ENCODE results near the gene KRT16. TPM values are rescaled to one million over a fixed set of nuclear protein-coding genes. Genes with fewer than 3 reads are reported as not detected.
A peak's percentile ranks its signal among the peaks of the same experiment; 100 is the strongest.
"Not testable (repeated sequence)": the region's sequence is repeated elsewhere in the genome, so short reads cannot be mapped to it uniquely, and the experiment has no call there.

KRT16 gene
- total RNA-seq = not detected
- long read RNA-seq, donor 1, partial matches to known transcripts = 0 of 1 reads
- long read RNA-seq, donor 1, other reads (novel, unspliced or antisense) = 0 of 1 reads
- long read RNA-seq, donor 2, partial matches to known transcripts = 0 of 1 reads
- long read RNA-seq, donor 2, other reads (novel, unspliced or antisense) = 0 of 1 reads

DNA sequence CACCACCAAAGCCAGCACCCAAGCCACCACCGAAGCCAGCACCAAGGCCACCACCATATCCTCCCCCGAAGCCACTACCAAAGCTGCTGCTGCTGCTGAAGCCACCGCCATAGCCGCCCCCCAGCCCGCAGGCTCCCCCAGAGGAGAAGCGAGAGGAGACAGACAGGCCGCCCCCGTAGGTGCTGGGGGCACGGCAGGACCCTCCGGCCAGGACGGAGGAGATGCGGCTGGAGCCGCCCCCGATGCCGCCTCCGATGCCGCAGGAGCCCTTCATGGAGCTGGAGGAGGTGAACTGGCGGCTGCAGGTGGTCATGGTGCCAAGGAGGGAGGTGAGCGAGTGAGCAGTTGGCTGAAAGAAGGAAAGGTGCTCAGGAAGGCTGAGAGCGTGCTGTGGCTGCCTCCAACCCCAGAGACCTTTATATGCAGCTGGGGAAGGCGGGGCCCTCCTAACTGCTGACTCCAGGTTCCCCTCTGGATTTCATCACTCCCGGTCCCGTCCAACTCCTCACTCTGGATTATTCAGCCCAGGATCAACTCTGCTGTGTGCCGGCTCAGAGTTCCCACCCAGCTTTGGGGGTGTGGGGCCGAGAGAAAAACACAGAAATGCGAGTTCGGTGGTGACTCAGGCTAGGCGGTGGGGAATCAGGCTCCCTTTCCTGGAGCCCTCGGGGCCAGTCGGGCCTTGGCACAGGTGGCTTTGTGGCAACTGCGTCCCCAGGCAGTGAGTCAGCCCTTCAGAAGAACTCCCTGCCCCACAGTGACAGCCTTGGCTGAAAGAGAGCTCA lies at the start of gene KRT16:
KRT16 (minus strand) TSS at position 392 of the 785 bp plus-strand sequence; CDS start at position 313, 79 bp downstream.
- intact Hi-C loops (cut with DNase I) = not testable (repeated sequence)
- peak; percentile 84 for DNase-seq (ENCODE audit: low spot score)

DNA sequence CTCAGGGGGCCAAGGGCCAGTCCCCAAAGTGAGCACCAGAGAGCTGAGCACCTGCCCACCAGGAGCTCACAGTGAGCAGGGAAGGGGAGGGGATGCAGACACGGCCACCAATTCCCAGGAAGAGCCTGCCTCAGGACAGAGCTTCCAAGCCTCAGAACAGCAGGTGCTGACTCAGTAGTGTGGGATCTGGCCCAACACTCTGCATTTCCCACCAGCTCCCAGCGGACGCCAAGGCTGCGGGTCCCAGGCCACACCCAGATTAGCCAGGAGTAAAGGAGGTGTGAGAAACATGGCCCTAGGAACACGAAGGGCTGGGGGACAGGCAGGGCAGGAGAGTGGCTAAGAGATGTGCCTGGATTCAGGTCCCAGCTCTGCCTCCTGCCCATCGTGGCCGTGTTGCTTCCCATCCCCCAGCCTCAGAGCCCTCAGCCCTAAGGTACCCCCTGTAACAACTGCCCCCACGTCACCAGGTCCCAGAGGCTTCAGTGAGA lies 47.7 kb upstream of the KRT16 start:
- DNase-seq (ENCODE audit: low spot score) = no peak

DNA sequence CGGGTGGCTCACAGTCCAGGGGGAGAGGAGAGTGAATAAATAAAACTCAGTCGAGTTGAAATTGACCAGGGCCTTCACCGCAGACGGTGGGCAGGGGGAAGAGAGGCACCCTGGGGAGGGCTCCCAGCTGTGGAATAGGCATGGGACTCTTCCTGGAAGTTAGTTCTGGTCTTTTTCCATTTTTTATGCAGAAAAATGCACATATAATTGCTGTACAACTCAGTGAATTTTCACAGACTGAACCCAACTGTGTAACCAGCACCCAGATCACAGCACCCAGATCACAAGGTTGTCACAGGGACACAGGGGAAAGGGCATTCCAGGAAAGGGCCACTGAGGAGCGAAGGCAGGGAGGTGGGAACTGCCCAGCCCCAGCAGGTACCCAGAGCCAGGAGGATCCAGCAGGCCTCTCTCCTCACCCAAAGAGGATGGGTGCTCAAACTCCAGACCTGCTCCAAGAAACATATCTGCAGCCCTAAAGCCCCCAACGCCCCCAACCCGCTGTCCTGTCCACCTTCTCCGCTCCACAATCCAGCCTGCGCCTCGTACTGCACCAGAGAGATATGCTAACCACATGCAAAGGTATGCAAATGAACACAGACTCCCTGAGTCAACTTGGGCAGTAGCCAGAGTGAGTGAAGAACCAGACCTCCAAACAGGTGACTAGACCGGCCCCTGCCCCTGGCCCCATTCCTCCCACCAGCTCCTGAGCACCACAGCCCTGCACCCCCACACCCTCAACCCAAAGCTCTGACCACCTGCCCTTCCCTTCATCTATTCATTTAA lies 47.1 kb upstream of the KRT16 start:
- intact Hi-C loops (cut with DNase I) = loop anchor here (10.0 kb wide), 3 partner anchors 95 to 855 kb away; no protein-coding TSS in a partner anchor
- no peak for DNase-seq (ENCODE audit: low spot score)

More for the DNA sequence above, 47.7 kb upstream of the KRT16 start:
- intact Hi-C loops (cut with DNase I) = loop anchor here (10.0 kb wide), 2 partner anchors 755 to 855 kb away; no protein-coding TSS in a partner anchor

GRCh38 chr17:41658846-41659245 lies 46.3 kb upstream of the KRT16 start:
- DNase-seq (ENCODE audit: low spot score) = no peak
- intact Hi-C loops (cut with DNase I) = loop anchor here in 1 of 2 donors (10.0 kb wide), 2 partner anchors 94 to 754 kb away; no protein-coding TSS in a partner anchor

GRCh38 chr17:41657936-41658335 lies 45.4 kb upstream of the KRT16 start:
- intact Hi-C loops (cut with DNase I) = loop anchor here in 1 of 2 donors (10.0 kb wide), 2 partner anchors 93 to 753 kb away; no protein-coding TSS in a partner anchor
- DNase-seq (ENCODE audit: low spot score) = no peak

DNA sequence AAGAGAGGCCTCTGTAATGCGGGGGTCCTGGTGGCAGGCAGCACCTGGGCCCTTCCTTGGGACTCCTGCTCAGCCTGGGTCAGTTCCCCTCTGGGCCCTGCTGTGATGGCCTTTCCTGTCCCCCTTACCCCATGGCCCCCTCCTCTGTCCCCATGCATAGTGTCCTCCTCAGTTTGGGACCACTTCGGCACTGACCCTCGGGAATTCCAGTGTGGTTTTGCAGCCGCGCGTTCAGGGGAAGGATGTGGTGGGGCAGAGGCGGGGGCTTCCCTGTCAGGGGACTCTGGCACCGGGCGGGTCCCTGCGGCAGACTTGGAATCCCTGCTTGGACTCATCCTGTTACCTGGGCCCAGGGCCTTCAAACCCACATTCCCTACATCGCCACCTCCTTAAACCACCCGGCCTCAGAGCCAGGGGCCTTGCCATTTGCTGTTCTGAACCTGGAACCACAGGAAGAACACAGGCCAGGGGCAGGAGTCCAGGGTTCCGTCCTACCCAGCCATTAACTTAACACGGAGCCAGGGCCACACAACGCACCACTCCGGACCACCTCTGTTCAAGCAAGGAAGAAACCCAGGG lies 44.7 kb upstream of the KRT16 start:
- no peak for DNase-seq (ENCODE audit: low spot score)
- intact Hi-C loops (cut with DNase I) = loop anchor here in 1 of 2 donors (10.0 kb wide), 2 partner anchors 92 to 752 kb away; no protein-coding TSS in a partner anchor

DNA sequence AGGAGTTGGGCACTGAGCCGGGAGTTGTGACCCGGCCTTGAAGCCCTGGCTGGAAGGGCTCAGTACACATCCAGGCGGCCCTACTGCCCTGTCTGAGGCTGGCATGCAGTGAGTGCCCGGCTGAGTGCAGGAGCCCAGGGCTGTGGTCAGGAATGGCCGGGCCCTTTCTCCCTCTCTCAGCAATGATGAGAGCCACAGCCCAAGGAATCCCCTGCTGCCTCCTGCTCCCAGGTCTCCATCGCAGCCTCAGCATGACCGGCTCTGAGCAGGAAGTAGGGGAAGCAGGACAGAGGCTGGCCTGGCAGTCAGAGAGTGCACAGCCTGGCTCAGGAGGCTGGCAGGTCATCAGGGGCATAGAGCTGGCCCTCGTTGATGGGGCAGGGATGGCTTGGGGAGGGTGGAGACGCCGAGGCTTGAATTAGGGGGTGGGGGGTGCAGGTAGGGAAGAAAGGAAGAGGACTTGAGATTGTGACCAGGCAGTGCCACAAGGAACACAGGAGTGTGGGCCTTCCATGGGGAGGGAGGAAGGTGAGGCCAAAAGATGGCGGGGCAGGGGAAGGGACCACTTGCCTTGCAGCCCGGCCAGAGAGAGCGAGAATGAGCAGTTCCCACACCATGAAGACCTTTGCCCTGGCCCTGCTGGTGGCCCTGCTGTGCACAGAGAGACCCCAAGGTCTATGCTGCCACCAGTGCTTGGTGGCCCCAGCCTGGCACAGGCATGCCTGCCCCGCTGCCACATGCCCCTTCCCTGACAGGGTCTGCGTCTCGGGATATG lies 43.9 kb upstream of the KRT16 start:
- no peak for DNase-seq (ENCODE audit: low spot score)

DNA sequence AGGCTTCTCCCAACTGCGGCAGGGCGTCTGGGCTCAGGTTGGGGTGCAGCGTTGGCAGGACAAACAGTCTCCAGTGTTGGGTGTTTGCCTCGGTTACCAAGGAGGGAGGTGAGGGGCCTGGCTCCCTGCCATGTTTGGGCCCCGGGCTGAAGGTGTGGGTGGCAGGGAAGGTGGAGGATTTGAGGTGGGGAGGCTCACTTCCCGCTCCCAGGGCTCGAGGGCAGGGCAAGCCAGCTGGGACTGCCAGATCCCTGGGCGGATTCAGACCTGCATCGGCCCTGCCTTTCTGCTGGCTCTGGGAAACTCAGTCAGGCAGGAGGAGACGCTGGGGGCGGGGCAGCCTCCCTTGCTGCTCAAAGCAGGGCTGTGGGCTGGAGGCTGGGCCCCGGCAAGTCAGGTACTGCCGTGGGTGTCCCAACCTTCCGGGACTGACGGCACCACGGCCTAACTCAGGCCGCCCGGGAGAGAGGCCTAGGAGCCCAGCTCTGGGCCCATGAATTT lies 43.1 kb upstream of the KRT16 start:
- intact Hi-C loops (cut with DNase I) = loop anchor here in 1 of 2 donors (10.0 kb wide), 2 partner anchors 91 to 751 kb away; no protein-coding TSS in a partner anchor
- DNase-seq (ENCODE audit: low spot score) = no peak

More for the DNA sequence above, 43.9 kb upstream of the KRT16 start:
- intact Hi-C loops (cut with DNase I) = loop anchor here in 1 of 2 donors (10.0 kb wide), 2 partner anchors 92 to 752 kb away; no protein-coding TSS in a partner anchor

- intact Hi-C loops (cut with DNase I) = loop anchor here in 1 of 2 donors (10.0 kb wide), 2 partner anchors 90 to 750 kb away; no protein-coding TSS in a partner anchor
- no peak for DNase-seq (ENCODE audit: low spot score)
Observed at GRCh38 chr17:41654678-41655607, 42.4 kb upstream of the KRT16 start.

GRCh38 chr17:41653892-41654677 lies 41.5 kb upstream of the KRT16 start:
- intact Hi-C loops (cut with DNase I) = loop anchor here in 1 of 2 donors (10.0 kb wide), 2 partner anchors 89 to 749 kb away; no protein-coding TSS in a partner anchor

DNA sequence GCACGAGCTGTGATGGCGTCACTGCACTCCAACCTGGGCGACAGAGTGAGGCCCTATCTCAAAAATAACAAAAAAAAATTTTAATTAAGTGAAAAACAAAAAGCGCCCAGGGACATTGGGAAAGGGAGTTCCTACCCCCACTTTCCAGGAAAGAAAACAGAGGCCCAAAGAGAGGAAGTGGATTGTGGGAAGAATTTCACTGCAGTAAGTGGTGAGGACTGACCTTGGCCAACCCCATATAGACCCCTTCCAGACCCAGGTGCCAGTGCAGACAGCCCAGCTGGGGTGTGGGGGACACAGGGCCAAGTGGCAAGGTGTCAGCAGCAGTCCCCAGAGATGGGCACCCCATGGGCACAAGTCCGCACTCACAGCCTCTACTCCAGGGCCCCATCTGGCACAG lies 40.9 kb upstream of the KRT16 start:
- DNase-seq (ENCODE audit: low spot score) = no peak
- intact Hi-C loops (cut with DNase I) = loop anchor here in 1 of 2 donors (10.0 kb wide), 2 partner anchors 89 to 749 kb away; no protein-coding TSS in a partner anchor

More at GRCh38 chr17:41653892-41654677, 41.5 kb upstream of the KRT16 start:
- no peak for DNase-seq (ENCODE audit: low spot score)

DNA sequence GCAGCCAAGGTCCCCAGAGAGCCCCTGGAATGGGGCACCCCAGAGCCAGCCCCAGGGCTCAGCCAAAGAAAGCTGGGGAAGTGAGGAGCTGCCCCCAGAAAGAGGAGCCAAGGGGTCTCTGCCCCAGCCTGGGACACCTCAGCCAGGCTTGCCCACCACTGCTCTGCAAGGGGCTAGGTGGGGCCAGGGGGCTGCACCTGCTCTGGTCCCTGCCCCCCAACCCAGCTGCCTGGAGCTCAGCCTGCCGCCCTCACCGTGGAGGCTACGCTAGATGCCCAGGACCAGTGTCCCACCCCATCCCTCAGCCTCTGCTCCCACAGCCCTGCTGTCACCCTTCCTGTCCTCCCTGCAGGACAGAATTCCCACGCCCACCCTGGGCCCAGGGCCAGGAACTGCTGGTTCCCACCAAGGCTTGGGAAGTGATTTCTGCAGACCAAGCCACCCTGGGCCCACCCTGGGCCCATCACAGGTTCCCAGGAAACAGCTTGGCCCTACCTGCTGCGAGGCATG lies 39.9 kb upstream of the KRT16 start:
- intact Hi-C loops (cut with DNase I) = loop anchor here in 1 of 2 donors (10.0 kb wide), 2 partner anchors 88 to 748 kb away; no protein-coding TSS in a partner anchor

DNA sequence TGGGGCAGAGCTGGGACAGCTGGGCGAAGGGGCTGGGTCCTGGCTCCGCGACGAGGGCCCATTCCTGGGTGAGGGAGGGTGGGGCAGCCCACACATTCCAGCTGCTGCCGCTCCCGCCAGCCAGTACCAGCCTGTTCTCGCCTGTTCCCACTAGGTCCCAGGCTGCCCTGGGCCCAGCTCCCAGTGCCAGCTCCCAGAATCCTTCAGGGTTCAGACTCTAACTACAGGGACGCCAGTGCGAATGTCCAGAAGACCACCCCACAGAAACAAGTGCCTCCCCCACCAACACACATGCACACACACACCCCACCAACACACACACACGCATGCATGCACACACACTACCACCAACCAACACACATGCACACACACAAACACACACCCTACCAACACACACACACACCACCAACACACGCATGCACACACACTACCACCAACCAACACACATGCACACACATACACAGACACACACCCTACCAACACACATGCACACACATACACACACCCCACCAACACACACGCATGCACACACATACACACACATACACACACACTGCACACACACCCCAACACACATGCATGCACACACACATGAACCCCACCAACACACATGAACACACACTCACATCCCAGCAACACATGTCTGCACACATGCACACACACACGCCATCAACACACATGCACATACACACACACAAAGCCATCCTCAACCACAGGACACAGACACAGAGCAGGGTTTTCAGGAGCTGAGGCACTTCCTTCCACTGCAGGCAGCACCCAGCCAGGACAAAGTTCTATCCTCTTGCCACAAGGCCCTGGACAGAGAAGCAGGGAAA lies 39.3 kb upstream of the KRT16 start:
- intact Hi-C loops (cut with DNase I) = loop anchor here in 1 of 2 donors (10.0 kb wide), 2 partner anchors 87 to 747 kb away; no protein-coding TSS in a partner anchor
- no peak for DNase-seq (ENCODE audit: low spot score)

More for the DNA sequence above, 39.9 kb upstream of the KRT16 start:
- no peak for DNase-seq (ENCODE audit: low spot score)
